ENCODE measurements around the gene ACSL5.
A peak's percentile ranks its signal among the peaks of the same experiment; 100 is the strongest.

ACSL5 gene

GRCh38 chr10:112467541-112468075 is 93.7 kb downstream of the ACSL5 start:
- no peak for DNase-seq

- peak; percentile 62 for DNase-seq
These were observed 98.1 kb downstream of the ACSL5 start for GRCh38 chr10:112471878-112472487.

- DNase-seq: peak; percentile 26
These were observed 101.8 kb downstream of the ACSL5 start for GRCh38 chr10:112475575-112476218.
